Amygdala (tissue), 56 donors: Measurements from ENCODE around the gene ERVK3-1.

Experiments used
- DNase-seq, 56 donors: peaks; one replicate each; lab custom pipeline; 2025; lab: John Stamatoyannopoulos, UW

Gene ERVK3-1

DNA sequence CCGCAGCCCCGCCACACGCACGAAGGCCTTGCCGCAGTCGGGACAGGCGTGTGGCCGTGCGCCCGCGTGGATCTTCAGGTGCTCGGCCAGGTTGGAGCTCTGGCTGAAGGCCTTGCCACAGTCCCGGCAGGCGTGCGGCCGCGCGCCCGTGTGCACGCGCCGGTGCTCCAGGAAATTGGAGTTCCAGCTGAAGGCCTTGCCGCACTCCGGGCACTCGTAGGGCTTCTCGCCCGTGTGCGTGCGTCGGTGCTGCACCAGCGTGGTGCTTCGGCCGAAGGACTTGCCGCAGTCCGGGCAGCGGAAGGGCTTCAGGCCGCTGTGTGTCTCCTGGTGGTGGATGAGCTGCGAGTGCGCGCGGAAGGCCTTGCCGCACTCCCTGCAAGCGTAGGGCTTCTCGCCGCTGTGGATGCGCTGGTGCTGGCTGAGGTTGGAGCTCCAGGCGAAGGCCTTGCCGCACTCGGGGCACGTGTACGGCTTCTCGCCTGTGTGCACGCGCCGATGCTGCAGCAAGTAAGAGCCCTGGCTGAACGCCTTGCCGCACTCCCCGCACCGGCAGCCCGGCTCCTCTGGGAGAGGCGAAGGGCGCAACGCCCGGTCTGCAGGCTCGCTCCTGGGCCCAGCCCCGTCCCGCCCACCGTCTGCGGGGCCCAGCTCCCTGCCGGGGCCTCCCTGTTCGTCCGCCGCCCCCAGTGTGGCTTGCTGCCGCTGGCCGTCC is 51.7 kb downstream of the ERVK3-1 start:
- no peak for DNase-seq

DNA sequence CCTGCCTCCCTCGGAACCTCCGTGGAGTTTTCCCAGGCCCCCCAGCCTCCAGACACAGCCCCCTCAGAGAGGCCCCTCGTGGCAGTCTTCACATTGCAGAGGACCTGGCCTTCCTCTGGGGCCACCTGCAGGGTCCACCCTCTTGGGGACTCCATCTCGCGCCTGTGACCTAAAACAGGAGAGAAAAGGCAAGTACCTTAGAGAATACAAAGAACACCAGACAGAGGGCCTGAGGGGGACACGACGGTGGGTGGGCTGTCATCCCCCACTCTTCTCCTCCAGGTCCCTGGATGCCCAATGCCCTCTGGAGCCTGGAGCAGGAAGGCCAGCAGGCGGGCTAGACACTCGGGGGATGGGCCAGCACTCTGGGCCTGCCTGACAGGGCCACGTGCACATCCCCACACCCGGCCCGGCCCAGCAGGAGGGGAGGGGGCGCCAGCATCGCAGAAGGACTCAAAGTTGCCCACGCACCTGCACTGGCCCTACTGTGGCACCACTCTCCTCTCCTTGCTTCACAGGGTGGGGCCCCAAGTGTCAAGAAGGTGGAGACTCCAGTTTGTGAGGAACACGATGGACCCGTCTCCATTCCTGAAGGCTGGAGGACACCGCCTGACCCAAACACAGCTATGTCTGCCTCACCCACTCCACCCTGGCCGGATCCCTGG is 52.4 kb downstream of the ERVK3-1 start:
- no peak for DNase-seq

DNA sequence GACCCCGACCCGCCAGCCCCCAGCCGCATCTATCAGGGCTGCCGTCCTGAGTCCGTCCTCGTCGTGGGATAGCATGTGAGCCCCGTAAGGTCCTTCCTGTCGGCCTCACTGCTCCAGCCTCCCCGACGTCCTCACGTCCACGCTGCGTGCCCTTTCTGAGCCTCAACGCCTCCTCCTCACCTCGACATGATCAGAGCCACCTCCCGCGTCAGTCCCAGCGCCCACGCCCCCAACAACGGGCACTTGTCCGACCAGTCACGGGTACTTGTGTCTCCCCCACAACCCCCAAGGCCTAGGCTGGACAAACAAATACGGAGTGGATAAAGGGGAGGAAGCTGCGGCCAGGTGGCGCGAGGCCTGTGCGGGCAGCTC is 56.7 kb downstream of the ERVK3-1 start:
- DNase-seq: peak in 8 of 56 donors; percentile 42 to 73 (median 61)

DNA sequence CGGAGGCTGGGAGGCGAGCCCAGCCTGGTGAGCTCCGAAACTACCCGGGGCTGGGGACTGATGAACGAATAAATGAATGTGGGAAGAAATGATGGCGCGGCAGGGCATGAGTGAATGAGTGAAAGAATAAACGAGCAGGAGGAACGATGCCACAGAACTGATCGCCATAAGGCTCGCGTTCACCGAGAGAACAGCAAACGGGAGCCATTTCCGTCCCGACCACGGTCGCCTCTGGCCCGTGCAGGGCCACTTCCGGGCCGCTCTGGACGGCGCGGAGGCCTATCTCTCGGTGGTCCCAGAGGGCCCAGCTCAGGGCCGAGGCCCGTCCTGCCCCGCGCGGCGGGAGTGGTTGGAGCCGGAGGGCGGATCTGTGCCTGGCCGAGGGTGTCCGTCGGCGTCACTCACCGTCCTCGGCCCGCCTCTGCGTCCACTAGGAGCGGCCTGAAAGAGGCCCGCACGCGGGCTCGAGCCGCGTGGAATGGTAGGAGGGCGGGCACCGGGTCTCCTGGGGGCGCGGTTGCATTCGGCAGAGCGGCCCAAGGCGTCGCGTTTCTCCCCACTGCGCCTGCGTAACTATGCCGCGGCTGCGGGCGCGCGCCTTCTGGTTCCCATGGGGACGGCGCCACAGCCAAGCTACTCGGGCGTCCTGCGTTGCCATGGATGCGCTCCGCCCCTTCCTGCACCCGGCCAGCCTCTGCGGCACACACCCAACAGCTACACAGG is 57.3 kb downstream of the ERVK3-1 start, which contains the start of gene ZNF497:
Gene ZNF497, minus strand, starts transcription at position 480 of the 723 bp plus-strand sequence. CDS start 5,116 bp downstream, outside the sequence.
- DNase-seq: peak; percentile 64 to 99 (median 95)

DNA sequence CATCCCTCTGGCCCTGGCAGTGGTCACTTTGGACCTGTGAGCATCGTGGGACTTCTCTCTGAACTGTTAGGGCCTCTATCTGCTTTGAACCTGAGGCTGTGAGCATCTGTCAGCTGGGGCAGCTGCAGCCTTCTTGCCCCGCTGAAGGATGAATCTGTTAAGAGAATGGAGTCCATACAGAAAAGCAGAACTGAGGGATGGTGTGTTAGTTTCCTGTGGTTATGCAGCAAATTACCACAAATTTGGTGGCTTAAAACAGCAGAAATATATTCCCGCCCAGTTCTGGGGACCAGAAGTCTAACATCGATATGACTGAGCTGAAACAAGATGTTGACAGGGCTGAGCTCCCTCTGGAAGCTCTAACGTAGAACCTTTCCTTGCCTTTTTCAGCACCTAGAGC is 59.0 kb downstream of the ERVK3-1 start:
- no peak for DNase-seq
